ENCODE results near the gene NKD1.

NKD1 gene

DNA sequence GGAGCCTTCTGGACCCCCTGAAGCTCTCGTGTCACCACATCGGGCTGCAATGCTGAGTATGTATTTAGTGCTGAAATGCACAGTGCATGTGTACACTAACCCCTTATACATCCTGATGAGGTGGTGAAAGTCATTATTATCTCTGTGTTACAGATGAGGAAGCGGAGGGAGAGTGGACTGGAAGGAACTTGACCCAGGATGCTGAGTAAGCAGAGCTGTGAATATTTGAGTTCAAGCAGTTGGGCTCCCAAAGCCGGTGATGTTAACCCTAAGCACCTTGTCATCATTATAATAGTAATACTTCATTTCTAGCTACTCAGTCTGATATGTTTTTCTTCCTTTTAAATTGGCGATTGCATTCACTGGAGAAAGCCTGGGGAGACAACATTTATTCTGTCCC, 25.9 kb upstream of the NKD1 start:
- H3K27me3 ChIP-seq (ENCODE audit: control insufficient read depth, insufficient read depth, low read length) = no peaks in the 10 kb centered on the region
- H3K27ac ChIP-seq (ENCODE audit: low read length) = no peak overlapping the region
- H3K36me3 ChIP-seq (ENCODE audit: control insufficient read depth, low read depth, low read length) = no peaks in the 10 kb centered on the region
- H3K9ac ChIP-seq (ENCODE audit: low read length) = no peak overlapping the region
- no peaks in the 10 kb centered on the region for H3K9me3 ChIP-seq (ENCODE audit: control insufficient read depth, low read depth, low read length)
- no peaks in the 10 kb centered on the region for H3K4me1 ChIP-seq (ENCODE audit: control insufficient read depth, low read depth, low read length)
- H3K4me3 ChIP-seq (ENCODE audit: low read length) = no peak overlapping the region

DNA sequence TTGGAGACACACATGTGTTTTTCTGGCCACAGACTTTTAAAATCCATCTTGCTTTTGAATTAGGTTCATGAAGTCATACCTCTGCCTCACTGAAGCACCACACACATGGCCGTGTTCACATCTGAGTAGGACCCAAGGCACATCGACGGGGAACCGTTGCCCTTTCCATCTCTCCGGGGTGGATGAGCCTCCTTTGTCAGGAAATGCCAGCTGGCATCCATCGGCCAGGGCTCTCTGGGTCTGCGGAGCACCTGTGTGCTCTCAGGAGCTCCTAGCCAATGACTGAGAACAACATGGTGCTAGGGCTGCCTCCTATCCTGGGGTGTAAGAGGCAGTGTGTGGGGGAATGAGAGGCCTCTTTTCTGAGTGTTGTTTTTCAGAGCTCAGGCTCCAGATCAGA, 24.5 kb upstream of the NKD1 start:
- no peak overlapping the region for H3K4me3 ChIP-seq (ENCODE audit: low read length)
- no peaks in the 10 kb centered on the region for H3K36me3 ChIP-seq (ENCODE audit: control insufficient read depth, low read depth, low read length)
- H3K4me1 ChIP-seq (ENCODE audit: control insufficient read depth, low read depth, low read length) = no peaks in the 10 kb centered on the region
- H3K9ac ChIP-seq (ENCODE audit: low read length) = no peak overlapping the region
- H3K27ac ChIP-seq (ENCODE audit: low read length) = no peak overlapping the region
- no peaks in the 10 kb centered on the region for H3K9me3 ChIP-seq (ENCODE audit: control insufficient read depth, low read depth, low read length)
- no peaks in the 10 kb centered on the region for H3K27me3 ChIP-seq (ENCODE audit: control insufficient read depth, insufficient read depth, low read length)

DNA sequence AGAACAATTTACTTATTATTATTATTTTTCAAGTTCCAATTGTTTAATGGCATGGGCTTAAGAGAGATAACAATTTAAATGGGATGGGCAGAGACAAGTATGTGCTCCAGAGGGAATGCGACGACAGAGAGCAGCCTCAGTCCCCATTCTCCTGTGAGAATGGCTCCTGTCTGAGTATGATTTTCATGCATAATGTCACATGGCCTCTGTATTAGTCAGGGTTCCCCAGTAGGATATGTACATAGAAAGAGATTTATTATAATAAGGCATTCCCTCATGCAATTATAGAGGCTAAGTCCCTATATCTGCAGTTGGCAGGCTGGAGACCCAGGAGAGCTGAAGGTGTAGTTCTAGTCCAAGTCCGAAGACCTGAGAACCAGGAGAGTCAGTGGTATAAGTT, 22.9 kb upstream of the NKD1 start:
- Histone ChIP-seq H3K4me3 (ENCODE audit: low read length) (no peak overlapping the region), H3K27me3 (ENCODE audit: control insufficient read depth, insufficient read depth, low read length) (no peaks in the 10 kb centered on the region), H3K36me3 (ENCODE audit: control insufficient read depth, low read depth, low read length) (no peaks in the 10 kb centered on the region), H3K27ac (ENCODE audit: low read length) (no peak overlapping the region), H3K9me3 (ENCODE audit: control insufficient read depth, low read depth, low read length) (no peaks in the 10 kb centered on the region), H3K9ac (ENCODE audit: low read length) (no peak overlapping the region), H3K4me1 (ENCODE audit: control insufficient read depth, low read depth, low read length) (no peaks in the 10 kb centered on the region)

DNA sequence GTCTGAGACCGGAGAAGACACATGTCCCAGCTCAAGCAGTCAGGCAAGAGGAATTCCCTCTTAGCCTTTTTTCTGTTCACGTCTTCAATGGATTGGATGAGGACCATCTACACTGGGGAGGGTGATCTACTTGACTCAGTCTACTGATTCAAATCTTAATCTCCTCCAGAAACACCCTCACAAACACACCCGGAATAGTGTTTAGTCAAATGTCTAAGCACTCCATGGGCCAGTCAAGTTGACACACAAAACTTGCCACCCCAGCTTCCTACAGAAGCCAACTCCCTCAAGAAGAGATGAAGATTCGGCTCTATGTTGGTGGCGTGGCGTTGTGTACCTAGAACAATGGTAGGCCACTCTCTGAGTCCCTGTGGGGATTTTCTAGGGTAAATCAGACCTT, 22.5 kb upstream of the NKD1 start:
- Histone ChIP-seq H3K27me3 (ENCODE audit: control insufficient read depth, insufficient read depth, low read length) (no peaks in the 10 kb centered on the region), H3K36me3 (ENCODE audit: control insufficient read depth, low read depth, low read length) (no peaks in the 10 kb centered on the region), H3K9ac (ENCODE audit: low read length) (no peak overlapping the region), H3K4me3 (ENCODE audit: low read length) (no peak overlapping the region), H3K9me3 (ENCODE audit: control insufficient read depth, low read depth, low read length) (no peaks in the 10 kb centered on the region), H3K27ac (ENCODE audit: low read length) (no peak overlapping the region), H3K4me1 (ENCODE audit: control insufficient read depth, low read depth, low read length) (no peaks in the 10 kb centered on the region)

DNA sequence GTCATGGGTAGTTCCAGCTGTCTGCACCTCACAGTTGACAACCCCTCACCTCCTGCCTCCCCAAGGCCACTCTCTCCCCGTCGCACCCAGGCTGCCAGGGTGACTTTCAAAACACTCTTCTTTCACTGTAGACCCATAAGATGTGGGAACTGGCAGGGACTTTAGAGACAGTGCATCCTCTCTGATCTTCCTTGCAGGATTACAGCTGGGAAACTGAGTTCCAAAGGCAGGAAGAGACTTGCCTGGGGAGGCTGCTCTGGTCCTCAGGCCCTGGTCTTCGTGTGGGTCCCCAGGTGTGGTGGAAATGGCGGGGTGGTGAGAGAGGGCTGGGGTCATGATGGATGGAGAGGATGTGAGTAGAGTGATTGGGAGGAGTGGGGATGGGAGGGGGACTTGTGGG, 21.9 kb upstream of the NKD1 start:
- Histone ChIP-seq H3K27ac (ENCODE audit: low read length) (no peak overlapping the region), H3K36me3 (ENCODE audit: control insufficient read depth, low read depth, low read length) (no peaks in the 10 kb centered on the region), H3K27me3 (ENCODE audit: control insufficient read depth, insufficient read depth, low read length) (no peaks in the 10 kb centered on the region), H3K9ac (ENCODE audit: low read length) (no peak overlapping the region), H3K4me3 (ENCODE audit: low read length) (no peak overlapping the region), H3K9me3 (ENCODE audit: control insufficient read depth, low read depth, low read length) (no peaks in the 10 kb centered on the region), H3K4me1 (ENCODE audit: control insufficient read depth, low read depth, low read length) (no peaks in the 10 kb centered on the region)

DNA sequence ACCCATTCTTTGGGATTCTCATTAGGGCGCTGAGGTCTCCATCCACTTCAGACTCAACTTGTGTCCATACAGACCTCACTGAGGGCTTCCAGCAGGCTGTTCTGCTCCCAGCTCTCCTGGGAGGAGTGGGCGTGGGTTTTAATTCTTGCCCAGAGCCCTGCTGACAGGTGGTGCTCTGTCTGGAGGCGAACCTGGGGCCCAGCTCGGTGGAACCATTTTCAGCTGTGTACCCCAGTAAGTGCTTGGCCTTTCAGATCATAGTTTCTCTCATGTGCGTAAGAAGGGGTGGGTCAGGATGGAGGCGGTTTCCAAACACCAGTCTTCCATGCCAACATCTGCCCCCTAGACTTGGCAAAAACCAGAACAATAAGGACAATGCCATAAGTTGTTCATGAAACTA, 21.4 kb upstream of the NKD1 start:
- Histone ChIP-seq H3K27ac (ENCODE audit: low read length) (no peak overlapping the region), H3K36me3 (ENCODE audit: control insufficient read depth, low read depth, low read length) (no peaks in the 10 kb centered on the region), H3K9me3 (ENCODE audit: control insufficient read depth, low read depth, low read length) (no peaks in the 10 kb centered on the region), H3K27me3 (ENCODE audit: control insufficient read depth, insufficient read depth, low read length) (no peaks in the 10 kb centered on the region), H3K4me1 (ENCODE audit: control insufficient read depth, low read depth, low read length) (no peaks in the 10 kb centered on the region), H3K9ac (ENCODE audit: low read length) (no peak overlapping the region), H3K4me3 (ENCODE audit: low read length) (no peak overlapping the region)

DNA sequence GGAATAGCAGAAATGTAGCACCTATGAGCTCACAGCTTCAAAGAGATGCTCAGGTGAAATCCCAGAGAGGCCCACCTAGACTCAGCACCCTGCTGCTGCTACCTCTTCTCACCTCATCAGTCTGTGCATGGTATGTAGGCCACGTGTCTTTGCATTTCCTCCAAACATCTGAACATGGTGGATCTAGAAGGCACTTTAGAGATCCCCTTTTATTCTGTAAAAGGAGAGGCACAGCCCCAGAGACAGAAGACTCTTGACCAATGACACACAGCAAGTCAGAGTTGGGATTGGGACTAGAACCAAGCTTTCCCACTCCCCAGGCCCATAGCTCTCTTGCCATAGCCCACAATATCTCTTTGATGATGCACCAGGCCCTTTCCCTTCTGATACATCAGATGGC, 19.4 kb upstream of the NKD1 start:
- Histone ChIP-seq H3K9me3 (ENCODE audit: control insufficient read depth, low read depth, low read length) (no peaks in the 10 kb centered on the region), H3K27me3 (ENCODE audit: control insufficient read depth, insufficient read depth, low read length) (no peaks in the 10 kb centered on the region), H3K9ac (ENCODE audit: low read length) (no peak overlapping the region), H3K4me1 (ENCODE audit: control insufficient read depth, low read depth, low read length) (no peaks in the 10 kb centered on the region), H3K27ac (ENCODE audit: low read length) (no peak overlapping the region), H3K36me3 (ENCODE audit: control insufficient read depth, low read depth, low read length) (no peaks in the 10 kb centered on the region), H3K4me3 (ENCODE audit: low read length) (no peak overlapping the region)

DNA sequence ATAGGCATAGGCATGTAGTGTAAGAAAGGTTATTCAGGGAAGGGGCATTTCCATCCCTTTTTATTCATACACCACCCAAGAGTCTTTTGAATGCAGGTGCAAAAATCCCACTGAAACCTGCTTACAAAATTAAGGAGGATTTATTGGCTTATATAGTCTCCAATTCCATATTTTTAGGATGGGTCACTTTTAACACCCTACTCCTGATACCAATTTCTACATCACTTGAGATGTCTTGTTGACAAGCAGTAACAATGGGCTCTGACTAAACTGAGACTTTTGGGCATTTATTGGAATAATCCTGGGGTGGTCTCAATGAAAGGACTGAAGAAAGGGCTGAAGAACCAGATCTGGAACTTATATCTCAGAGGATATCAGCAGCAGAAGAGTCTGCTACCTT, 18.9 kb upstream of the NKD1 start:
- H3K9me3 ChIP-seq (ENCODE audit: control insufficient read depth, low read depth, low read length) = no peaks in the 10 kb centered on the region
- no peak overlapping the region for H3K4me3 ChIP-seq (ENCODE audit: low read length)
- H3K27ac ChIP-seq (ENCODE audit: low read length) = no peak overlapping the region
- H3K36me3 ChIP-seq (ENCODE audit: control insufficient read depth, low read depth, low read length) = no peaks in the 10 kb centered on the region
- H3K27me3 ChIP-seq (ENCODE audit: control insufficient read depth, insufficient read depth, low read length) = no peaks in the 10 kb centered on the region
- H3K9ac ChIP-seq (ENCODE audit: low read length) = no peak overlapping the region
- H3K4me1 ChIP-seq (ENCODE audit: control insufficient read depth, low read depth, low read length) = no peaks in the 10 kb centered on the region

DNA sequence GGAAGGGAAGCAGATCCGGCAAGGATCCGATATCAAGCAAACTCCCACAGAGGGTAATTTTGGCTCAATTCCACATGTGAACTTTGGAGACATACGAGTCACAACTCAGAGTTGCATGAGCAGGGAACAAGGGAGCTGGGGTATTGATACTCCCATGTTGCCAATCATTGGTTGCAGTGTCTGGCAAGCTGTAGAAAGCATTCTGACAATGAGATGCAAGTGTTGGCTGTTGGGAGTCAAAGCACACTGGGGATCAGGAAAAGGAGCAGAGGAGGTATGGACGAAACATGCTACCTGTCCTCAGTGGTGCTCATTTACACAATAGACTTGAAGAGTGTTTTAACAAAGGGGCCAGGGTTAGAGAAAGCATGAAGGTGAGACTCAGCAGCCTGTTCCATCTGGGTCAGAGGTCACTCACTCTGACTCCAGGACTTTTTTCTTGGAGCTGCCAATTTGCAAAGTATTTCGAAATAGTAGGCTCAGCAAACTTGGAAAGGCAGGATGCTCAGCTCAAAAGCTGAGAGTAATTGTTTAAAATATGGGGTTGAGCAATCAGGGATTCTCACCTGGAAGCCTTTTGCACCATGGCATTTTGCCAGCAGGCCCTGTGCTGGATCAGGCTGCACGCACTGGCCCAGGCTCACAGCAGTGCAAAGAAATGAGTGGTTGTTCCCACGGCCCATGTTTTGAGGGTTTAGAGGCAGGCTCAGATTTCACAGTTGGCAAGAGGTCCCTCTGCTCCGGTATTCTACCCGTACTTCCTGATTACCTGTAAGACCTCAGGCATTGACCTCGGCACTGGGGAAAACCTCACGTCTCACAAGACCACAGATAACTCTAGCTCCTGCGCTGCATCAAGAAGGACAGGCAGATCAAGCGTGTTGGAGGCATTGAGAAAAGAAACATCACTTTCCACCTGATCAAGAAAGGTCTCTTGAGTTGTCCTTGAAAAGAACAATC, 17.6 kb upstream of the NKD1 start:
- H3K27ac ChIP-seq (ENCODE audit: low read length) = no peak overlapping the region
- no peaks in the 10 kb centered on the region for H3K4me1 ChIP-seq (ENCODE audit: control insufficient read depth, low read depth, low read length)
- no peaks in the 10 kb centered on the region for H3K27me3 ChIP-seq (ENCODE audit: control insufficient read depth, insufficient read depth, low read length)
- no peaks in the 10 kb centered on the region for H3K9me3 ChIP-seq (ENCODE audit: control insufficient read depth, low read depth, low read length)
- no peak overlapping the region for H3K4me3 ChIP-seq (ENCODE audit: low read length)
- no peak overlapping the region for H3K9ac ChIP-seq (ENCODE audit: low read length)
- H3K36me3 ChIP-seq (ENCODE audit: control insufficient read depth, low read depth, low read length) = no peaks in the 10 kb centered on the region

DNA sequence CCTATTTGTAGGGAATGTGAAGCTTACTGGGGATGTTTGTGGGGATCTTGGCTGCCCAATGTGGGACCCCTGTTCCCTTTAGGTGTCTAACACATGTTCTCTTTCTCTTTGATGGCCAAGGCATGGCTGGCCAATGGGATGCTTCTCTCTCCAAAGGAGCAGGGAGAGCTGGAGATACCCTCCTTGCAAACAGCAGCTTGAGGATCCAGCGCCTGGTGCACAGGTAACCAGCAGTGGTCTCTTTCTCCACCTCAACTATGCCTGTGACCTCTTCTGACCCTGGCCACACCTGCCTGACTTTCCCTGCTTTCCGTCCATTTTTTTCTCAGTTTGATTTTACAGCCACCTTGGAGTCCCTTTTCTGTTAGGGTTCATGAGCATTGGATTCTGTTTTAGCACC, 16.8 kb upstream of the NKD1 start:
- Histone ChIP-seq H3K9me3 (ENCODE audit: control insufficient read depth, low read depth, low read length) (no peaks in the 10 kb centered on the region), H3K4me1 (ENCODE audit: control insufficient read depth, low read depth, low read length) (no peaks in the 10 kb centered on the region), H3K4me3 (ENCODE audit: low read length) (no peak overlapping the region), H3K36me3 (ENCODE audit: control insufficient read depth, low read depth, low read length) (no peaks in the 10 kb centered on the region), H3K27me3 (ENCODE audit: control insufficient read depth, insufficient read depth, low read length) (no peaks in the 10 kb centered on the region), H3K27ac (ENCODE audit: low read length) (no peak overlapping the region), H3K9ac (ENCODE audit: low read length) (no peak overlapping the region)

DNA sequence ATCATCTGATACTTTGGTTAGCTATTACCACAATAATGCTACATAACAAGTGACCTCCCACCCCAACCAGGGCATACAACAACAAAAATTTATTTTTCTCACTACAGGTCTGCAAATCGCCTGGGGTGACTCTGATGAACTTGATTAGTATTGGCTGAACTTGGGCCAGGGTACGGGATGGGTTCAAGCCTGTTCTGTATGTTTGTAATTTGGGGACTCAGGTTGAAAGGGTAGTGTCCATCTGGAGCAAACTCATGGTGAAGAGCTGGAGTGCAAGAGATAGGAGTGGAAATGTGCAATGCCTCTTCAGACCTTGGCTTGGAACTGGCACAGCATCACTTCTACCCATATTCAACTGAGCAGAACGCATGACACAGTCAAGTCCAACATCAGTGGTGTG, 16.3 kb upstream of the NKD1 start:
- Histone ChIP-seq H3K27me3 (ENCODE audit: control insufficient read depth, insufficient read depth, low read length) (no peaks in the 10 kb centered on the region), H3K27ac (ENCODE audit: low read length) (no peak overlapping the region), H3K9ac (ENCODE audit: low read length) (no peak overlapping the region), H3K4me3 (ENCODE audit: low read length) (no peak overlapping the region), H3K9me3 (ENCODE audit: control insufficient read depth, low read depth, low read length) (no peaks in the 10 kb centered on the region), H3K36me3 (ENCODE audit: control insufficient read depth, low read depth, low read length) (no peaks in the 10 kb centered on the region), H3K4me1 (ENCODE audit: control insufficient read depth, low read depth, low read length) (no peaks in the 10 kb centered on the region)

DNA sequence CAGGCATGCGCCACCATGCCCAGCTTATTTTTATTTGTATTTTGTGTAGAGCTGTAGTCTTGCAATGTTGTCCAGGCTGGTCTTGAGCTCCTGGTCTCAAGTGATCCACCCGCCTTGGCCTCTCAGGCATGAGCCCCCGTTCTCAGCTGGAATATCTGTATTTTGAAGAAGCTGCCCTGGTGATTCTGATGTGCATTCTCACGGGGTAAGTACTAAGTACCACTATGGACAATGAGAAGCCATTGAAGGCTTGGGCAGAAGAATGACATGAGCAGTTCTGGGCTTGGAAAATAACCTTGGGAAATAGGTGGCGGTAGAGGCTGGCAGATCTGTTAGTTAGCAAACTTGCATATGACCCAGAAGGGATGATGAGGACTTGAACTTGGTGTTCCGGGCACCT, 15.6 kb upstream of the NKD1 start:
- Histone ChIP-seq H3K27ac (ENCODE audit: low read length) (no peak overlapping the region), H3K9ac (ENCODE audit: low read length) (no peak overlapping the region), H3K27me3 (ENCODE audit: control insufficient read depth, insufficient read depth, low read length) (no peaks in the 10 kb centered on the region), H3K9me3 (ENCODE audit: control insufficient read depth, low read depth, low read length) (no peaks in the 10 kb centered on the region), H3K4me3 (ENCODE audit: low read length) (no peak overlapping the region), H3K4me1 (ENCODE audit: control insufficient read depth, low read depth, low read length) (no peaks in the 10 kb centered on the region), H3K36me3 (ENCODE audit: control insufficient read depth, low read depth, low read length) (no peaks in the 10 kb centered on the region)
